Mesenchymal stem cell (in vitro differentiated cells and primary cell): ENCODE data around the gene CDC73.

ENCODE experiments used
- DNase-seq: peaks from one replicate; pipeline ENCODE4 v3.0.0-alpha.2; 2013
- H2AFZ ChIP-seq: one replicate; pipeline ENCODE4 v1.6.1; 2013; ENCODE audit warnings: low read depth, mild to moderate bottlenecking, control low read depth, inconsistent platforms, low read length, moderate library complexity
- H2AK5ac ChIP-seq: 2 replicates; pipeline ENCODE4 v1.6.1; 2013; ENCODE audit warnings: low read length, moderate library complexity, mild to moderate bottlenecking, inconsistent platforms; ENCODE audit not compliant: severe bottlenecking
- H2BK120ac ChIP-seq: one replicate; pipeline ENCODE4 v1.6.1; 2013; ENCODE audit warnings: low read depth, mild to moderate bottlenecking, inconsistent platforms, low read length, moderate library complexity
- H2BK12ac ChIP-seq, 2 experiments: one replicate each; pipeline ENCODE4 v1.6.1; 2013; ENCODE audit warnings: inconsistent platforms in 2 of 2, low read length in 2 of 2, mild to moderate bottlenecking in 2 of 2, moderate library complexity in 2 of 2, control low read depth in 1 of 2
- H2BK15ac ChIP-seq: one replicate; pipeline ENCODE4 v1.6.1; 2013; ENCODE audit warnings: mild to moderate bottlenecking, low read depth, inconsistent platforms; ENCODE audit not compliant: poor library complexity, severe bottlenecking
- H2BK5ac ChIP-seq: 2 replicates; pipeline ENCODE4 v1.6.1; 2013; ENCODE audit warnings: low read depth, mild to moderate bottlenecking, low read length, control low read depth, inconsistent platforms; ENCODE audit not compliant: poor library complexity, severe bottlenecking
- H3K14ac ChIP-seq, 2 experiments: one replicate each; pipeline ENCODE4 v1.6.1; 2013; ENCODE audit warnings: inconsistent platforms in 2 of 2, low read length in 2 of 2, control low read depth in 1 of 2, mild to moderate bottlenecking in 1 of 2, moderate library complexity in 1 of 2
- H3K18ac ChIP-seq, 2 experiments: one replicate each; pipeline ENCODE4 v1.6.1; 2013; ENCODE audit warnings: inconsistent platforms in 2 of 2, low read length in 2 of 2, control low read depth in 1 of 2, low read depth in 1 of 2, mild to moderate bottlenecking in 1 of 2
- H3K23ac ChIP-seq, 2 experiments: one replicate each; pipeline ENCODE4 v1.6.1; 2013; ENCODE audit warnings: inconsistent platforms in 2 of 2, low read length in 2 of 2, mild to moderate bottlenecking in 2 of 2, moderate library complexity in 2 of 2, control low read depth in 1 of 2
- H3K27ac ChIP-seq: 2 replicates; pipeline ENCODE4 v1.5.1; 2013; ENCODE audit warnings: mild to moderate bottlenecking, moderate library complexity, low read length, control low read depth, inconsistent platforms; ENCODE audit not compliant: poor library complexity, severe bottlenecking
- H3K27me3 ChIP-seq, 2 experiments: 2 replicates each; pipeline versions ENCODE4 v1.6.1 to v1.7.0; 2013; ENCODE audit warnings: low read length in 2 of 2, mild to moderate bottlenecking in 2 of 2, moderate library complexity in 2 of 2, control low read depth in 1 of 2, inconsistent platforms in 1 of 2; ENCODE audit not compliant: control insufficient read depth in 1 of 2, insufficient read depth in 1 of 2
- H3K36me3 ChIP-seq, 2 experiments: 2 replicates each; pipeline versions ENCODE4 v1.6.1 to v1.7.0; 2013; ENCODE audit warnings: low read length in 2 of 2, control low read depth in 1 of 2, inconsistent platforms in 1 of 2, low read depth in 1 of 2, mild to moderate bottlenecking in 1 of 2; ENCODE audit not compliant: insufficient read depth in 2 of 2, control insufficient read depth in 1 of 2
- H3K4ac ChIP-seq, 2 experiments: one replicate each; pipeline ENCODE4 v1.6.1; 2013; ENCODE audit warnings: inconsistent platforms in 2 of 2, low read length in 2 of 2, mild to moderate bottlenecking in 2 of 2, moderate library complexity in 2 of 2, control low read depth in 1 of 2, low read depth in 1 of 2
- H3K4me1 ChIP-seq: 2 replicates; pipeline ENCODE4 v1.6.1; 2013; ENCODE audit warnings: low read depth, low read length, control low read depth; ENCODE audit not compliant: control insufficient read depth, insufficient read depth
- H3K4me2 ChIP-seq: 2 replicates; pipeline ENCODE4 v1.6.1; 2013; ENCODE audit warnings: low read length, mild to moderate bottlenecking, inconsistent platforms; ENCODE audit not compliant: poor library complexity, severe bottlenecking
- H3K4me3 ChIP-seq, 2 experiments: 2 replicates each; pipeline versions ENCODE4 v1.5.1 to v1.7.0; 2013; ENCODE audit warnings: low read length in 2 of 2, mild to moderate bottlenecking in 2 of 2, control low read depth in 1 of 2, low read depth in 1 of 2; ENCODE audit not compliant: insufficient read depth in 1 of 2
- H3K79me1 ChIP-seq: replicated peaks from 2 replicates; pipeline ENCODE4 v1.6.1; 2013; ENCODE audit warnings: mild to moderate bottlenecking, control low read depth, low read length, inconsistent platforms; ENCODE audit not compliant: poor library complexity, severe bottlenecking
- H3K9ac ChIP-seq: 2 replicates; pipeline ENCODE4 v1.7.0; 2013; ENCODE audit warnings: mild to moderate bottlenecking, low read length, moderate library complexity
- H3K9me3 ChIP-seq: 2 replicates; pipeline ENCODE4 v1.7.0; 2013; ENCODE audit warnings: mild to moderate bottlenecking, low read length; ENCODE audit not compliant: control insufficient read depth
- H4K8ac ChIP-seq: one replicate; pipeline ENCODE4 v1.6.1; 2013; ENCODE audit warnings: inconsistent platforms, mild to moderate bottlenecking, low read length, moderate library complexity
- H4K91ac ChIP-seq: one replicate; pipeline ENCODE4 v1.6.1; 2013; ENCODE audit warnings: mild to moderate bottlenecking, low read length, inconsistent platforms
- WGBS: methylation state at CpG from one replicate; pipeline ENCODE4 v1.1.7; 2013; ENCODE audit warnings: mixed read lengths; 5-methylcytosine and 5-hydroxymethylcytosine counted together

Gene CDC73

GRCh38 chr1:193293726-193294125, 171.9 kb downstream of the CDC73 start:
- H3K36me3 ChIP-seq: no peaks in the 10 kb centered on the region
- H3K4me3 ChIP-seq: no peak overlapping the region
- H2AFZ ChIP-seq: no peak overlapping the region
- no peak overlapping the region for H3K18ac ChIP-seq
- H4K91ac ChIP-seq: no peak overlapping the region
- H3K9me3 ChIP-seq: peaks cover 5% of the 10 kb centered on the region
- H3K23ac ChIP-seq: no peak overlapping the region
- no peak overlapping the region for H3K4ac ChIP-seq
- no peak overlapping the region for H2BK5ac ChIP-seq
- no peak overlapping the region for H2BK12ac ChIP-seq
- DNase-seq: no peak
- no peaks in the 10 kb centered on the region for H3K27me3 ChIP-seq
- no peaks in the 10 kb centered on the region for H3K79me1 ChIP-seq
- H2AK5ac ChIP-seq: no peak overlapping the region
- no peak overlapping the region for H2BK15ac ChIP-seq
- H3K4me1 ChIP-seq: no peaks in the 10 kb centered on the region
- H4K8ac ChIP-seq: no peak overlapping the region
- no peak overlapping the region for H3K4me2 ChIP-seq
- H3K14ac ChIP-seq: no peak overlapping the region
- no peak overlapping the region for H2BK120ac ChIP-seq
- 67% methylated on average over 1 of the region's 2 CpGs for WGBS
- no peak overlapping the region for H3K27ac ChIP-seq
- no peak overlapping the region for H3K9ac ChIP-seq

- H3K14ac ChIP-seq: no peak overlapping the region
- no peak overlapping the region for H2BK12ac ChIP-seq
- no peak overlapping the region for H3K4ac ChIP-seq
- H3K4me1 ChIP-seq: no peaks in the 10 kb centered on the region
- no peak overlapping the region for H3K18ac ChIP-seq
- no peak overlapping the region for H3K27ac ChIP-seq
- H2AK5ac ChIP-seq: no peak overlapping the region
- no peaks in the 10 kb centered on the region for H3K79me1 ChIP-seq
- H4K91ac ChIP-seq: no peak overlapping the region
- H3K9me3 ChIP-seq: peaks cover 5% of the 10 kb centered on the region
- H2BK120ac ChIP-seq: no peak overlapping the region
- DNase-seq: no peak
- H3K27me3 ChIP-seq: no peaks in the 10 kb centered on the region
- no peak overlapping the region for H2BK15ac ChIP-seq
- no peak overlapping the region for H3K4me3 ChIP-seq
- no peak overlapping the region for H3K4me2 ChIP-seq
- no peak overlapping the region for H3K9ac ChIP-seq
- H4K8ac ChIP-seq: no peak overlapping the region
- H3K36me3 ChIP-seq: no peaks in the 10 kb centered on the region
- no CpG with 5 or more reads among the region's 1 CpG for WGBS
- no peak overlapping the region for H3K23ac ChIP-seq
- H2BK5ac ChIP-seq: no peak overlapping the region
- H2AFZ ChIP-seq: no peak overlapping the region
Observed at GRCh38 chr1:193299038-193299437, 177.2 kb downstream of the CDC73 start.

GRCh38 chr1:193301746-193302145, 179.9 kb downstream of the CDC73 start:
- 60% methylated on average over 1 of the region's 2 CpGs for WGBS

GRCh38 chr1:193303849-193304248, 182.0 kb downstream of the CDC73 start:
- H3K9ac ChIP-seq: no peak overlapping the region
- H3K27me3 ChIP-seq: no peaks in the 10 kb centered on the region
- no peak overlapping the region for H3K4ac ChIP-seq
- no peak overlapping the region for H4K8ac ChIP-seq
- H3K9me3 ChIP-seq: no peaks in the 10 kb centered on the region
- H2BK12ac ChIP-seq: no peak overlapping the region
- no peaks in the 10 kb centered on the region for H3K36me3 ChIP-seq
- H3K4me3 ChIP-seq: no peak overlapping the region
- H3K14ac ChIP-seq: no peak overlapping the region
- no peak overlapping the region for H2BK120ac ChIP-seq
- no peak overlapping the region for H2AFZ ChIP-seq
- no peak overlapping the region for H2BK5ac ChIP-seq
- H3K4me2 ChIP-seq: no peak overlapping the region
- peaks cover 2% of the 10 kb centered on the region for H3K4me1 ChIP-seq
- no peak overlapping the region for H3K18ac ChIP-seq
- H3K27ac ChIP-seq: no peak overlapping the region
- DNase-seq: no peak
- WGBS: no CpG with 5 or more reads among the region's 1 CpG
- H3K79me1 ChIP-seq: no peaks in the 10 kb centered on the region
- H4K91ac ChIP-seq: no peak overlapping the region
- H2BK15ac ChIP-seq: no peak overlapping the region
- H3K23ac ChIP-seq: no peak overlapping the region
- H2AK5ac ChIP-seq: no peak overlapping the region

More at GRCh38 chr1:193301746-193302145, 179.9 kb downstream of the CDC73 start:
- Histone ChIP-seq H2BK120ac (no peak overlapping the region), H3K79me1 (no peaks in the 10 kb centered on the region), H2BK5ac (no peak overlapping the region), H3K14ac (no peak overlapping the region), H3K4me2 (no peak overlapping the region), H3K4me3 (no peak overlapping the region), H4K91ac (no peak overlapping the region), H3K9me3 (no peaks in the 10 kb centered on the region), H2AK5ac (no peak overlapping the region), H3K18ac (no peak overlapping the region), H2BK12ac (no peak overlapping the region), H3K27ac (no peak overlapping the region), H3K27me3 (no peaks in the 10 kb centered on the region), H3K4ac (no peak overlapping the region), H2BK15ac (no peak overlapping the region), H3K4me1 (peaks cover 2% of the 10 kb centered on the region), H4K8ac (no peak overlapping the region), H3K9ac (no peak overlapping the region), H3K36me3 (no peaks in the 10 kb centered on the region), H2AFZ (no peak overlapping the region), H3K23ac (no peak overlapping the region)
- no peak for DNase-seq
